ENCODE data around the gene FAM131C.

Gene FAM131C

DNA sequence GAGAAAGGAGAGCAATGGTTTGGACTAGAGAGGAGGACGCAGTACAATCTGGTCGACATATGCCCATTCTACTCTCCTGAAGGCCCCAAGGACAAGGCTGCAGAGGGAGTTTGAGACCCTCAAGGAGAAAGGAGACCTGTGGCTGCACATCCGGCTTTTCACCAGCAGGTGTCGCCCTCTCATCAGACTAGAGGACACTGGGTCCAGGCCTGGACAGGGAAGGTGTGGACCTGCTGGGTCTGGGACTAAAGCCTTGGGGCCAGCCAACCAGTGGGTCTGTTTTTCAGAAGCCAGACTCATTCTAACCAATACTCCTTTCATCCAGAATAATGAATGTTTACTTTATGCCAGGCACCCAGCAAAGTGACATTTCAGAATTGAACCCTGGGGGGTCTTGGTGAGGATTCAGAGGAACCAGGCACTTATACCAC, 64.4 kb downstream of the FAM131C start:
- no peaks in the 10 kb centered on the region for H4K20me1 ChIP-seq (ENCODE audit: insufficient read depth, low read length)
- peaks cover 4% of the 10 kb centered on the region; the same call in 1 of the 2 replicates for H3K27me3 ChIP-seq (ENCODE audit: low read depth, low read length)
- no peak overlapping the region for H2AFZ ChIP-seq (ENCODE audit: low read depth, low read length)
- H3K4me1 ChIP-seq (ENCODE audit: low read length): peaks cover 7% of the 10 kb centered on the region; the same call in 1 of the 2 replicates
- no peaks in the 10 kb centered on the region for H3K36me3 ChIP-seq (replicated peaks; ENCODE audit: low read depth, low read length)
- no peak overlapping the region for H3K4me2 ChIP-seq (ENCODE audit: low read length)
- no peak overlapping the region for H3K27ac ChIP-seq (ENCODE audit: low read length)
- no peaks in the 10 kb centered on the region for H3K9me3 ChIP-seq (ENCODE audit: insufficient read depth, low read length)
- TF ChIP-seq CTCF (IDR thresholded peaks at IDR 0.05; ENCODE audit: low read depth, low read length): peak; percentile 86
- TF ChIP-seq EZH2phosphoT487 (IDR thresholded peaks at IDR 0.05; ENCODE audit: low read depth): no peak
- no peaks in the 10 kb centered on the region for H3K79me2 ChIP-seq (ENCODE audit: low read length)
- no peak overlapping the region for H3K9ac ChIP-seq (ENCODE audit: low read length)
- no peak overlapping the region for H3K4me3 ChIP-seq (ENCODE audit: low read length)

Data from OCI-LY3 (cell line).